ENCODE measurements around the gene GJC1. TPM values are rescaled to one million over a fixed set of nuclear protein-coding genes. Genes with fewer than 3 reads are reported as not detected.

The GJC1 gene
- polyA plus RNA-seq, 1 donor from 2014 or later, result 8.0 TPM

- Histone ChIP-seq H4K20me1 (ENCODE audit: insufficient read depth) (no peaks in the 10 kb centered on the region), H3K4me3 (ENCODE audit: low read length) (no peak overlapping the region), H3F3A (ENCODE audit: insufficient read depth, low read length, poor library complexity, severe bottlenecking) (no peaks in the 10 kb centered on the region), H3K27ac (ENCODE audit: low read length) (no peak overlapping the region), H3K9ac (ENCODE audit: low read length) (no peak overlapping the region), H3K4me2 (ENCODE audit: low read length) (no peak overlapping the region), H3K27me3 (ENCODE audit: insufficient read depth, low read depth, low read length) (no peaks in the 10 kb centered on the region), H3K79me2 (replicated peaks; ENCODE audit: insufficient read depth, low read length) (no peaks in the 10 kb centered on the region), H3K9me2 (ENCODE audit: insufficient read depth, low read length) (no peaks in the 10 kb centered on the region), H2AFZ (ENCODE audit: low read depth, low read length) (no peak overlapping the region), H3K36me3 (ENCODE audit: insufficient read depth, low read length) (no peaks in the 10 kb centered on the region), H3K9me3 (ENCODE audit: low read length) (no peaks in the 10 kb centered on the region)
- no peak for TF ChIP-seq MXI1 (conservative IDR thresholded peaks at IDR 0.05; ENCODE audit: poor library complexity, severe bottlenecking)
- TF ChIP-seq TAF1 (IDR thresholded peaks at IDR 0.05; ENCODE audit: low read depth), result no peak
Measured at GRCh38 chr17:44765965-44766364, 64.1 kb downstream of the GJC1 start.

- H3K36me3 ChIP-seq (ENCODE audit: insufficient read depth, low read length), result no peaks in the 10 kb centered on the region
- peaks cover 7% of the 10 kb centered on the region for H3K27me3 ChIP-seq (ENCODE audit: insufficient read depth, low read depth, low read length)
- no peaks in the 10 kb centered on the region for H3K79me2 ChIP-seq (replicated peaks; ENCODE audit: insufficient read depth, low read length)
- TF ChIP-seq POLR2AphosphoS5 (IDR thresholded peaks at IDR 0.05), result no peak
- TF ChIP-seq RAD21 (conservative IDR thresholded peaks at IDR 0.05), result no peak
- TF ChIP-seq TAF1 (IDR thresholded peaks at IDR 0.05; ENCODE audit: low read depth), result no peak
- no peak for TF ChIP-seq CTCF (IDR thresholded peaks at IDR 0.05; ENCODE audit: poor library complexity, severe bottlenecking)
- no peak for TF ChIP-seq EZH2 (IDR thresholded peaks at IDR 0.05; ENCODE audit: borderline replicate concordance, insufficient read depth, low read length, poor library complexity, severe bottlenecking)
- no peak for TF ChIP-seq MXI1 (conservative IDR thresholded peaks at IDR 0.05; ENCODE audit: poor library complexity, severe bottlenecking)
- no peak for TF ChIP-seq REST (IDR thresholded peaks at IDR 0.05; ENCODE audit: borderline replicate concordance)
- TF ChIP-seq SMC3 (conservative IDR thresholded peaks at IDR 0.05; ENCODE audit: poor library complexity), result no peak
- TF ChIP-seq EP300 (conservative IDR thresholded peaks at IDR 0.05; ENCODE audit: poor library complexity, severe bottlenecking), result no peak
- no peak overlapping the region for H3K4me2 ChIP-seq (ENCODE audit: low read length)
- no peaks in the 10 kb centered on the region for H4K20me1 ChIP-seq (ENCODE audit: insufficient read depth)
- H3K4me3 ChIP-seq (ENCODE audit: low read length), result no peak overlapping the region
- no peak overlapping the region for H2AFZ ChIP-seq (ENCODE audit: low read depth, low read length)
- no peaks in the 10 kb centered on the region for H3K9me2 ChIP-seq (ENCODE audit: insufficient read depth, low read length)
- H3K27ac ChIP-seq (ENCODE audit: low read length), result no peak overlapping the region
- H3K9me3 ChIP-seq (ENCODE audit: low read length), result no peaks in the 10 kb centered on the region
- no peaks in the 10 kb centered on the region for H3F3A ChIP-seq (ENCODE audit: insufficient read depth, low read length, poor library complexity, severe bottlenecking)
- H3K9ac ChIP-seq (ENCODE audit: low read length), result no peak overlapping the region
Measured at GRCh38 chr17:44763170-44763569, 66.9 kb downstream of the GJC1 start.
